NCI-H69 (cell line): Measurements from ENCODE around the gene TUBA3E.
"Not testable (repeated sequence)": the region's sequence is repeated elsewhere in the genome, so short reads cannot be mapped to it uniquely, and the experiment has no call there.

Source experiments
- DNase-seq: peaks from one replicate; lab custom pipeline; 2025; lab: John Stamatoyannopoulos, UW

Gene TUBA3E

GRCh38 chr2:130143266-130144039 lies 54.8 kb downstream of the TUBA3E start:
- DNase-seq, result not testable (repeated sequence)

GRCh38 chr2:130142396-130143265 lies 55.6 kb downstream of the TUBA3E start:
- not testable (repeated sequence) for DNase-seq
